Activated CD4-positive, alpha-beta T cell treated with anti-CD3 and anti-CD28 coated beads for 36 hours (primary cell): ENCODE results near the gene ST8SIA4. TPM values are rescaled to one million over a fixed set of nuclear protein-coding genes. Genes with fewer than 3 reads are reported as not detected.

ENCODE experiments used
- ATAC-seq: fragments of 200-7000 bp; cut with Tn5 transposase; one replicate; pipeline ENCODE4 v1.10.0; 2021; ENCODE audit warnings: mild to moderate bottlenecking, moderate library complexity
- CTCF ChIA-PET: fragments of 350-600 bp; sonication (Branson Sonifier 250); formaldehyde crosslinking; loops from one replicate; lab custom pipeline; 2021; ENCODE audit warnings: antibody characterized with exemption; lab: Charles Lee
- POLR2A ChIA-PET: fragments of 350-600 bp; sonication (Branson Sonifier 250); formaldehyde crosslinking; loops from one replicate; lab custom pipeline; 2021; ENCODE audit warnings: antibody characterized with exemption, inconsistent platforms; lab: Charles Lee
- DNase-seq: peaks from one replicate; pipeline ENCODE4 v3.0.0-alpha.2; 2020
- H3K27ac Mint-ChIP-seq: one replicate; pipeline ENCODE4 v1.8.0; 2021; ENCODE audit warnings: mixed read lengths
- H3K27me3 Mint-ChIP-seq: one replicate; pipeline ENCODE4 v1.8.0; 2021; ENCODE audit warnings: mixed read lengths
- H3K36me3 Mint-ChIP-seq: one replicate; pipeline ENCODE4 v1.8.0; 2021; ENCODE audit warnings: low read depth, mixed read lengths
- H3K4me1 Mint-ChIP-seq: one replicate; pipeline ENCODE4 v1.8.0; 2021; ENCODE audit warnings: mixed read lengths
- H3K4me3 Mint-ChIP-seq: one replicate; pipeline ENCODE4 v1.8.0; 2021; ENCODE audit warnings: mild to moderate bottlenecking, moderate library complexity, mixed read lengths
- H3K9me3 Mint-ChIP-seq: one replicate; pipeline ENCODE4 v1.8.0; 2021; ENCODE audit warnings: low read depth, mixed read lengths
- intact Hi-C, 2 experiments: fragments of 100-400 bp; cut with DNase I in 1 of 2; cut with micrococcal nuclease in 1 of 2; formaldehyde crosslinking; loops; one replicate each; pipeline versions ENCODE4 v1.14.2 to v1.15.1; 2022 to 2024; cut with DNase I, micrococcal nuclease
- total RNA-seq, 2 experiments: library from RNA; stranded (reverse); gene quantifications; one replicate each; pipeline ENCODE4 v1.2.3, GENCODE V29; 2021

The ST8SIA4 gene
- total RNA-seq, 2 experiments from 2014 or later = 31.7 to 32.0 TPM

GRCh38 chr5:100832252-100833230, 70.5 kb downstream of the ST8SIA4 start:
- no peaks in the 10 kb centered on the region for H3K27me3 Mint-ChIP-seq
- POLR2A ChIA-PET = no interaction called here
- no peaks in the 10 kb centered on the region for H3K9me3 Mint-ChIP-seq
- no peak overlapping the region for H3K27ac Mint-ChIP-seq
- CTCF ChIA-PET = no interaction called here
- H3K4me3 Mint-ChIP-seq = no peak overlapping the region
- H3K4me1 Mint-ChIP-seq = peaks cover 55% of the 10 kb centered on the region
- DNase-seq (no peak), ATAC-seq (no peak)
- peaks cover 24% of the 10 kb centered on the region for H3K36me3 Mint-ChIP-seq
- intact Hi-C loops = no loop called here

DNA sequence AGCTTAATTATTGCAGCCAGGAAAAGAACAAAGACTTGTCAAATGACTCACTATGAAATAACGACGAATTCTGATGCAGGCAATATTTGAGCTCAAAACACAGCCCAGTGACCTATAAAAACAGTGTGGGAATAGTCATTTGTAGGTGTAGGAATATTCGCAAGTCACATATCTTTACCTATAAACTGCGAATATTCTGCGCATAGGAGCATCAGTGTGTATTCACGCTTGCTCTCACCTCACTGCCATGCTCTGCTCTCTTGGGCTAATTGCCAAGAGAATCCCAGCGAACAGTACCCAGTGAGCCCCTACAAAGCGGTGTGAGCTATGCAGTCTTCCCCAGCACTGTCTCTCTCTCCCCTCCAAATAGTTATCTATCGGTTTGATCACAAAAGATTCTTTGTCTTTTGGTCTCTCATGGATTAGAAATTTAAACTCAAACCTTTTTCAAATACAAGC, 74.2 kb downstream of the ST8SIA4 start:
- H3K4me3 Mint-ChIP-seq = no peak overlapping the region
- H3K27me3 Mint-ChIP-seq = no peaks in the 10 kb centered on the region
- CTCF ChIA-PET = interaction anchor here (1.0 to 1.6 kb wide), 3 partner anchors 20 to 73 kb away, joined by 3 to 9 read pairs (median 4); partner anchors contain the start of gene ST8SIA4
- intact Hi-C loops = loop anchor here (1.0 to 5.0 kb wide), 2 partner anchors 9 to 33 kb away; no protein-coding TSS in a partner anchor
- ATAC-seq (no peak), DNase-seq (no peak)
- no peaks in the 10 kb centered on the region for H3K9me3 Mint-ChIP-seq
- H3K27ac Mint-ChIP-seq = no peak overlapping the region
- peaks cover 10% of the 10 kb centered on the region for H3K36me3 Mint-ChIP-seq
- POLR2A ChIA-PET = interaction anchor here (1.1 to 1.8 kb wide), 5 partner anchors 9 to 74 kb away, joined by 3 to 9 read pairs (median 7); partner anchors contain the start of gene ST8SIA4
- H3K4me1 Mint-ChIP-seq = peaks cover 48% of the 10 kb centered on the region

GRCh38 chr5:100828071-100828897, 74.8 kb downstream of the ST8SIA4 start:
- H3K36me3 Mint-ChIP-seq = peaks cover 13% of the 10 kb centered on the region
- peak overlapping the region; percentile 24 for H3K4me3 Mint-ChIP-seq
- DNase-seq (no peak), ATAC-seq (peak; percentile 56)
- H3K4me1 Mint-ChIP-seq = peaks cover 49% of the 10 kb centered on the region
- H3K27me3 Mint-ChIP-seq = no peaks in the 10 kb centered on the region
- ChIA-PET POLR2A (interaction anchor here (0.6 to 1.8 kb wide), 6 partner anchors 9 to 78 kb away, joined by 3 to 11 read pairs (median 8); partner anchors contain the start of gene ST8SIA4), CTCF (interaction anchor here (0.5 to 1.6 kb wide), 7 partner anchors 11 to 237 kb away, joined by 3 to 9 read pairs (median 4); partner anchors contain the start of gene ST8SIA4)
- H3K9me3 Mint-ChIP-seq = no peaks in the 10 kb centered on the region
- intact Hi-C loops = loop anchor here (1.0 to 5.0 kb wide), 2 partner anchors 10 to 34 kb away; no protein-coding TSS in a partner anchor
- H3K27ac Mint-ChIP-seq = peak overlapping the region; percentile 85

GRCh38 chr5:100827481-100827889, 75.6 kb downstream of the ST8SIA4 start:
- ChIA-PET CTCF (interaction anchor here (0.9 to 1.6 kb wide), 4 partner anchors 12 to 86 kb away, joined by 3 to 9 read pairs (median 4); partner anchors contain the start of gene ST8SIA4), POLR2A (interaction anchor here (0.6 to 1.8 kb wide), 4 partner anchors 13 to 79 kb away, joined by 3 to 11 read pairs (median 8); partner anchors contain the start of gene ST8SIA4)
- Mint-ChIP-seq H3K9me3 (no peaks in the 10 kb centered on the region), H3K27me3 (no peaks in the 10 kb centered on the region), H3K36me3 (peaks cover 17% of the 10 kb centered on the region), H3K27ac (peak overlapping the region; percentile 85), H3K4me1 (peaks cover 42% of the 10 kb centered on the region), H3K4me3 (no peak overlapping the region)
- DNase-seq (no peak), ATAC-seq (peak; percentile 31)
- intact Hi-C loops = loop anchor here (2.0 to 5.0 kb wide), 3 partner anchors 33 to 47 kb away; no protein-coding TSS in a partner anchor

DNA sequence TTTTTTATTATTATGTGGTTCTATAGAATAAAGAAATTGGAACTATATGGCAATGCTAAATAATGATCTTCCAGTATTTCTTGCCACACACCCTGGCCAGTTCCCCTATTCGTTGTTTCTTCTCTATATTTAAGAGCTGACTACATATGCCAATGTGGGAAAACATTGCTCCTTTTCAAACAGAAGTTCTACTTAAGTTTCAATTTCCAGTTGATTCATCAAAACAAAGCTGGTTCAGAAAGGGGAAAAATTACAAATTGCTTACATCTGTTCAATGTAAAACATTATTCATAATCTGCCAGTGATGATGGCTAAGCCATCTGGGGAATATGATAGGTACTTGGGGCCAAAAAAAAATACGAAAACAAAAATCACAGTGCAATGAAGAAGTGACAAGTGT, 76.9 kb downstream of the ST8SIA4 start:
- intact Hi-C loops = loop anchor here (1.0 to 5.0 kb wide), 4 partner anchors 35 to 74 kb away; no protein-coding TSS in a partner anchor
- Mint-ChIP-seq H3K4me1 (peaks cover 44% of the 10 kb centered on the region), H3K36me3 (peaks cover 22% of the 10 kb centered on the region), H3K27me3 (no peaks in the 10 kb centered on the region), H3K4me3 (no peak overlapping the region), H3K27ac (peak overlapping the region; percentile 59), H3K9me3 (no peaks in the 10 kb centered on the region)
- POLR2A ChIA-PET = interaction anchor here (0.6 to 1.4 kb wide), 3 partner anchors 27 to 77 kb away, joined by 3 to 5 read pairs (median 4); partner anchors contain the start of gene ST8SIA4
- DNase-seq (no peak), ATAC-seq (peak; percentile 76)
- CTCF ChIA-PET = interaction anchor here (1.0 kb wide), 1 partner anchor 74 kb away, joined by 4 read pairs; no protein-coding TSS in a partner anchor

GRCh38 chr5:100824635-100825034, 78.4 kb downstream of the ST8SIA4 start:
- no peak overlapping the region for H3K27ac Mint-ChIP-seq
- H3K27me3 Mint-ChIP-seq = no peaks in the 10 kb centered on the region
- no peak for DNase-seq
- CTCF ChIA-PET = no interaction called here
- peaks cover 56% of the 10 kb centered on the region for H3K4me1 Mint-ChIP-seq
- ATAC-seq = no peak
- H3K9me3 Mint-ChIP-seq = no peaks in the 10 kb centered on the region
- POLR2A ChIA-PET = no interaction called here
- peaks cover 30% of the 10 kb centered on the region for H3K36me3 Mint-ChIP-seq
- no peak overlapping the region for H3K4me3 Mint-ChIP-seq
- intact Hi-C loops = loop anchor here in 1 of 2 experiments (5.0 kb wide), 1 partner anchor 38 kb away; no protein-coding TSS in a partner anchor

DNA sequence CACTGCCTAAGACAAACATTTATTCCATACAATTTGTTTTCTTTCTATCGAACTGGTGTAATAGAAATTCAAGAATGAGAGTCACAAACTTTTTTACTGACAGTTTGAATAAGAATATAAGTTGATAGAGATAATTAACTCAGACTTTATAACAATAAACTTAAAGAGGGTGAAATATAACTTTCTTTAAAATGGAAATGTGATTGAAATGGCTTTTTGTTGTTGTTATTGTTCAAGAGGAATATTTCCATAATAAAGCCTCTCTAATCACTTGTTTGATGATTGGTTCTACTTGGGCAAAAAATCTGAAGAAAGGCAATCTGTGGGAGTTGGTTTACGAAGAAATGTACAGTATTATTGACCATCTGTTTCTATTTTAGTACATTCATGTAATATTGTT, 79.3 kb downstream of the ST8SIA4 start:
- ATAC-seq (no peak), DNase-seq (no peak)
- intact Hi-C loops = no loop called here
- peaks cover 25% of the 10 kb centered on the region for H3K36me3 Mint-ChIP-seq
- no peaks in the 10 kb centered on the region for H3K27me3 Mint-ChIP-seq
- peaks cover 52% of the 10 kb centered on the region for H3K4me1 Mint-ChIP-seq
- ChIA-PET POLR2A (no interaction called here), CTCF (no interaction called here)
- no peak overlapping the region for H3K4me3 Mint-ChIP-seq
- H3K27ac Mint-ChIP-seq = no peak overlapping the region
- no peaks in the 10 kb centered on the region for H3K9me3 Mint-ChIP-seq

DNA sequence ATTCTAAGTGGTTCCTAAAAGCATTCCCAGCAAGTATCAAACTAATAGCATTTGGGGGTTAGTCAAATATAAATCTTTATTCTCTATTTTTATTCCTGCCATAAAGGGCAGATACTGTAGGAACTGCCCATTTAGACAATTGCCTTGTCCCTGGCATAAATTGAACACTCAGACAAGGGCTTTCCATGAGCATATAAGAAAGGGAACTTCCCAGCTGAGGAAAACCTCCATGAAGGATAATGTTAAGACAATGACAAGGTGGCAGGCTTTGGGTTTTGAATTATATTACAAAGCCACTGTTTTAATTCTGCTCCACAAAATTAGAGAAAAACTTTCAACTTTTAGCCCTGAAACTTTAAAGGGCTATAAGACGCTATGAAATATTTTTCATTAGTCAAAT, 81.3 kb downstream of the ST8SIA4 start:
- Mint-ChIP-seq H3K27ac (no peak overlapping the region), H3K4me3 (no peak overlapping the region), H3K9me3 (no peaks in the 10 kb centered on the region), H3K4me1 (peaks cover 46% of the 10 kb centered on the region), H3K27me3 (no peaks in the 10 kb centered on the region), H3K36me3 (peaks cover 33% of the 10 kb centered on the region)
- POLR2A ChIA-PET = no interaction called here
- DNase-seq = no peak
- intact Hi-C loops = no loop called here
- ATAC-seq = no peak
- CTCF ChIA-PET = no interaction called here

GRCh38 chr5:100818340-100818739, 84.7 kb downstream of the ST8SIA4 start:
- Mint-ChIP-seq H3K4me3 (no peak overlapping the region), H3K4me1 (peaks cover 40% of the 10 kb centered on the region), H3K9me3 (no peaks in the 10 kb centered on the region), H3K36me3 (peaks cover 27% of the 10 kb centered on the region), H3K27me3 (no peaks in the 10 kb centered on the region), H3K27ac (no peak overlapping the region)
- ChIA-PET POLR2A (no interaction called here), CTCF (interaction anchor here (1.2 kb wide), 1 partner anchor 82 kb away, joined by 4 read pairs; no protein-coding TSS in a partner anchor)
- ATAC-seq = peak; percentile 36
- intact Hi-C loops = no loop called here
- no peak for DNase-seq

GRCh38 chr5:100803397-100803796, 99.7 kb downstream of the ST8SIA4 start:
- Mint-ChIP-seq H3K27me3 (no peaks in the 10 kb centered on the region), H3K4me3 (no peak overlapping the region), H3K9me3 (peaks cover 10% of the 10 kb centered on the region), H3K4me1 (peaks cover 2% of the 10 kb centered on the region), H3K27ac (no peak overlapping the region), H3K36me3 (peaks cover 8% of the 10 kb centered on the region)
- POLR2A ChIA-PET = no interaction called here
- ATAC-seq (no peak), DNase-seq (no peak)
- intact Hi-C loops = no loop called here
- CTCF ChIA-PET = interaction anchor here (1.0 kb wide), 1 partner anchor 100 kb away, joined by 3 read pairs; the partner anchor contains the start of gene ST8SIA4
